ENCODE data around the gene SPCS1. TPM values are rescaled to one million over a fixed set of nuclear protein-coding genes. Genes with fewer than 3 reads are reported as not detected.

SPCS1 gene
- total RNA-seq, 1 experiment from 2014 or later: 133 TPM

DNA sequence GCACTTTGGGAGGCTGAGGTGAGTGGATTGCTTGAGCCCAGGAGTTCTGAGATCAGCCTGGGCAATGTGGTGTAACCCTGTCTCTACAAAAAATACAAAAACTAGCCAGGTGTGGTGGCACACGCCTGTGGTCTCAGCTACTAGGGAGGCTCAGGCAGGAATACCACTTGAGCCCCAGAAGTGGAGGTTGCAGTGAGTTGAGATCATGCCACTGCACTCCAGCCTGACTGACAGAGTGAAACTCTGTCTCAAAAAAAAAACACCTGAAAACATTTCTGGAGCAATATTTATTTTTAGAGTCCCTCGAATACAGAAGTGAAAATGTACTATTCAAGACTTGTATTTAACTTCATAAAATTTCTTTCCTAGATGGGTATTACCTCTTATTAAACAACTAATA lies 4.6 kb downstream of the SPCS1 start:
- DNase-seq: no peak
- Histone ChIP-seq H3K4me2 (ENCODE audit: low read length) (no peak overlapping the region), H3K9me2 (replicated peaks; ENCODE audit: low read length) (no peaks in the 10 kb centered on the region), H3K27me3 (ENCODE audit: low read length) (no peaks in the 10 kb centered on the region), H3F3A (ENCODE audit: low read length, unreplicated experiment) (peaks cover 8% of the 10 kb centered on the region), H3K27ac (ENCODE audit: low read length) (no peak overlapping the region), H3K9me3 (ENCODE audit: low read length) (no peaks in the 10 kb centered on the region), H3K9ac (ENCODE audit: low read length) (no peak overlapping the region), H2AFZ (ENCODE audit: low read length) (no peak overlapping the region), H3K36me3 (ENCODE audit: low read depth, low read length) (peaks cover 11% of the 10 kb centered on the region; the same call in 1 of the 2 replicates), H3K4me3 (ENCODE audit: low read length) (no peak overlapping the region), H3K4me1 (ENCODE audit: insufficient read depth, low read length) (peaks cover 9% of the 10 kb centered on the region), H3K79me2 (ENCODE audit: low read length) (peaks cover 24% of the 10 kb centered on the region), H4K20me1 (ENCODE audit: low read length) (no peaks in the 10 kb centered on the region)
- BruUV-seq (replicated peaks): no TSS peak
- POLR2A ChIA-PET (ENCODE audit: unreplicated experiment): no interaction called here
- ATAC-seq: no peak
- TF ChIP-seq, protein P1, sequence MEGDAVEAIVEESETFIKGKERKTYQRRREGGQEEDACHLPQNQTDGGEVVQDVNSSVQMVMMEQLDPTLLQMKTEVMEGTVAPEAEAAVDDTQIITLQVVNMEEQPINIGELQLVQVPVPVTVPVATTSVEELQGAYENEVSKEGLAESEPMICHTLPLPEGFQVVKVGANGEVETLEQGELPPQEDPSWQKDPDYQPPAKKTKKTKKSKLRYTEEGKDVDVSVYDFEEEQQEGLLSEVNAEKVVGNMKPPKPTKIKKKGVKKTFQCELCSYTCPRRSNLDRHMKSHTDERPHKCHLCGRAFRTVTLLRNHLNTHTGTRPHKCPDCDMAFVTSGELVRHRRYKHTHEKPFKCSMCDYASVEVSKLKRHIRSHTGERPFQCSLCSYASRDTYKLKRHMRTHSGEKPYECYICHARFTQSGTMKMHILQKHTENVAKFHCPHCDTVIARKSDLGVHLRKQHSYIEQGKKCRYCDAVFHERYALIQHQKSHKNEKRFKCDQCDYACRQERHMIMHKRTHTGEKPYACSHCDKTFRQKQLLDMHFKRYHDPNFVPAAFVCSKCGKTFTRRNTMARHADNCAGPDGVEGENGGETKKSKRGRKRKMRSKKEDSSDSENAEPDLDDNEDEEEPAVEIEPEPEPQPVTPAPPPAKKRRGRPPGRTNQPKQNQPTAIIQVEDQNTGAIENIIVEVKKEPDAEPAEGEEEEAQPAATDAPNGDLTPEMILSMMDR (conservative IDR thresholded peaks at IDR 0.05; ENCODE audit: low read depth, low read length): no peak
- TF ChIP-seq EZH2phosphoT487 (IDR thresholded peaks at IDR 0.05; ENCODE audit: borderline replicate concordance, low read length): no peak
- no peak for TF ChIP-seq EZH2 (IDR thresholded peaks at IDR 0.05; ENCODE audit: low read length, unreplicated experiment)
- CTCF ChIA-PET: no interaction called here
- intact Hi-C loops (cut with micrococcal nuclease): no loop called here

DNA sequence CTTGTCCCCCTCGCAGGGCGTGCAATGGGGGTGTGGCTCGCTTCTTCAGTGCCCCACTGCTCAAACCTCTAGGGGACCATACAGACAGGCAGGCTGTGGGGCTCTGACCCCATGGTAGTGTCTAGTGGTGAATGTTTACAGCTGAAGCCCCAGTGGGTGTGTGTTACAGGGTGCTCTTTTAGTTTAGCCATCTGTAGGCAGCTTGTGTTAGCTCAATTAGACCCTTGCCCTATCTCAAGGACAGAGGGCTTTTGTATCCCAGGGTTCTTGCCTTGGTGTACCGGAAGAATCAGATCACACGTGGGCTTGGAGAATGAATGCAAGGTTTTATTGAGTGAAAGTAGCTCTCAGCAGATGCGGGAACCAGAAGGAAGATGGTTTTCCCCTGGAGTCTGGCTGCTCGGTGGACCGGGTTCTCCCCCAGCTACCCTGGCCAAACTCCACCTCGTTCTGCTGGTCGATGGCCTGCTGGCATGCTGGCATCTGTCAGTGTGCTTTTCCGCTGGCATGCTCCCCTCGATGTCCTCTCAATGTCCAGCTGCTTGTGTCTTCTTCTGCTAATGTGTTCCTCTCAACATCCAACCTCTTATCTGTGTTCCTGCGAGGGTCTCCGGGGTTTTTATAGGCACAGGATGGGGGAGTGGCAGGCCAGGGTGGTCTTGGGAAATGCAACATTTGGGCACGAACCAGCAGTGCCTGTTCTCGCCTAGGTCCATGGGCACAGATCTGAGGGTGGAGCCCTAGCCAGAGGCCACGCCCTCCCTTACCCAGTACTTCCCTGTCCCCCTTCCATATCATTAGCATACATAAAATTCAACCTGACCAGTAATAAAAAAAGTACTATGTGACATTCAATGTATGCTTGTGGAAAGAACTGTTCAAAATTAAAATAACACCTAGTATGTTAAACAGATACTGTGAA lies 6.6 kb downstream of the SPCS1 start:
- no peaks in the 10 kb centered on the region for H3K9me3 ChIP-seq (ENCODE audit: low read length)
- intact Hi-C loops (cut with micrococcal nuclease): no loop called here

More for the DNA sequence above, 6.6 kb downstream of the SPCS1 start:
- TF ChIP-seq EZH2phosphoT487 (IDR thresholded peaks at IDR 0.05; ENCODE audit: borderline replicate concordance, low read length) (no peak), EZH2 (IDR thresholded peaks at IDR 0.05; ENCODE audit: low read length, unreplicated experiment) (no peak)
- TF ChIP-seq, protein P1 (conservative IDR thresholded peaks at IDR 0.05; ENCODE audit: low read depth, low read length): no peak
- DNase-seq: no peak
- Histone ChIP-seq H3K4me2 (ENCODE audit: low read length) (no peak overlapping the region), H3F3A (ENCODE audit: low read length, unreplicated experiment) (peaks cover 8% of the 10 kb centered on the region), H3K4me3 (ENCODE audit: low read length) (no peak overlapping the region), H3K27me3 (ENCODE audit: low read length) (no peaks in the 10 kb centered on the region), H3K4me1 (ENCODE audit: insufficient read depth, low read length) (peaks cover 4% of the 10 kb centered on the region), H3K9ac (ENCODE audit: low read length) (no peak overlapping the region), H4K20me1 (ENCODE audit: low read length) (no peaks in the 10 kb centered on the region), H3K36me3 (ENCODE audit: low read depth, low read length) (peaks cover 11% of the 10 kb centered on the region; the same call in 1 of the 2 replicates), H2AFZ (ENCODE audit: low read length) (no peak overlapping the region), H3K79me2 (ENCODE audit: low read length) (peaks cover 8% of the 10 kb centered on the region), H3K9me2 (replicated peaks; ENCODE audit: low read length) (no peaks in the 10 kb centered on the region), H3K27ac (ENCODE audit: low read length) (no peak overlapping the region)
- BruUV-seq (replicated peaks): no TSS peak
- ChIA-PET POLR2A (ENCODE audit: unreplicated experiment) (no interaction called here), CTCF (no interaction called here)
- ATAC-seq: peak; percentile 29; the same call in 1 of the 2 replicates
